Measurements from ENCODE around the gene AP2B1.

DNA sequence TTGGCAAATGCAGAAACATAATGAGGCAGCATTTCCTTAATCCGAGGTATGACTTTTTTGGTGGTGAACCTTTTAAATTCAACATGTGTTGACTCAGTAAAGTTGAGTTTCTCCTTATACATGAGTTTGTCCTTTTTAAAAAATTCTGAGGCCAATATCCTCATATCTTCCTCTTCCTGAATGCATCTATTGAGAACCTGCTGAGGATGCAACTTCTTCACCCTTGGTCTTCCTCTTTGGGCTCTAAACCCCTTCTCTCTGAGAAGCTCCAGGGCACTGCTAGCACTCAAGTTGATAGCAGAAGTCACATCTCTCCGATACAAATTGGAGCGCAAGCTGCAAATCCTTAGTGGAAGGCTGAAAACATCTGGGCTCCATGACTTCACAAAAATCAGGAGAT lies 29.8 kb upstream of the AP2B1 start:
- TF ChIP-seq POLR2A (IDR thresholded peaks at IDR 0.05; ENCODE audit: low read depth, low read length) (no peak), POLR2AphosphoS5 (IDR thresholded peaks at IDR 0.05; ENCODE audit: low read depth, low read length) (no peak), TAF1 (IDR thresholded peaks at IDR 0.05; ENCODE audit: low read depth, low read length) (no peak), SPI1 (IDR thresholded peaks at IDR 0.05; ENCODE audit: low read depth, low read length) (no peak), PAX5 (IDR thresholded peaks at IDR 0.05; ENCODE audit: insufficient read depth, low read length, severe bottlenecking) (no peak), POU2F2 (IDR thresholded peaks at IDR 0.05; ENCODE audit: low read depth, low read length) (no peak)

Measured in GM12891 (cell line).